ENCODE results near the gene KCNMA1.

The KCNMA1 gene

GRCh38 chr10:77241350-77241725 lies 396.3 kb downstream of the KCNMA1 start:
- H3K27me3 ChIP-seq (replicated peaks; ENCODE audit: control insufficient read depth, insufficient read depth, low read length): no peaks in the 10 kb centered on the region
- TF ChIP-seq, protein P1, sequence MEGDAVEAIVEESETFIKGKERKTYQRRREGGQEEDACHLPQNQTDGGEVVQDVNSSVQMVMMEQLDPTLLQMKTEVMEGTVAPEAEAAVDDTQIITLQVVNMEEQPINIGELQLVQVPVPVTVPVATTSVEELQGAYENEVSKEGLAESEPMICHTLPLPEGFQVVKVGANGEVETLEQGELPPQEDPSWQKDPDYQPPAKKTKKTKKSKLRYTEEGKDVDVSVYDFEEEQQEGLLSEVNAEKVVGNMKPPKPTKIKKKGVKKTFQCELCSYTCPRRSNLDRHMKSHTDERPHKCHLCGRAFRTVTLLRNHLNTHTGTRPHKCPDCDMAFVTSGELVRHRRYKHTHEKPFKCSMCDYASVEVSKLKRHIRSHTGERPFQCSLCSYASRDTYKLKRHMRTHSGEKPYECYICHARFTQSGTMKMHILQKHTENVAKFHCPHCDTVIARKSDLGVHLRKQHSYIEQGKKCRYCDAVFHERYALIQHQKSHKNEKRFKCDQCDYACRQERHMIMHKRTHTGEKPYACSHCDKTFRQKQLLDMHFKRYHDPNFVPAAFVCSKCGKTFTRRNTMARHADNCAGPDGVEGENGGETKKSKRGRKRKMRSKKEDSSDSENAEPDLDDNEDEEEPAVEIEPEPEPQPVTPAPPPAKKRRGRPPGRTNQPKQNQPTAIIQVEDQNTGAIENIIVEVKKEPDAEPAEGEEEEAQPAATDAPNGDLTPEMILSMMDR (IDR thresholded peaks at IDR 0.05; ENCODE audit: insufficient read depth, low read length, poor library complexity, severe bottlenecking): no peak

DNA sequence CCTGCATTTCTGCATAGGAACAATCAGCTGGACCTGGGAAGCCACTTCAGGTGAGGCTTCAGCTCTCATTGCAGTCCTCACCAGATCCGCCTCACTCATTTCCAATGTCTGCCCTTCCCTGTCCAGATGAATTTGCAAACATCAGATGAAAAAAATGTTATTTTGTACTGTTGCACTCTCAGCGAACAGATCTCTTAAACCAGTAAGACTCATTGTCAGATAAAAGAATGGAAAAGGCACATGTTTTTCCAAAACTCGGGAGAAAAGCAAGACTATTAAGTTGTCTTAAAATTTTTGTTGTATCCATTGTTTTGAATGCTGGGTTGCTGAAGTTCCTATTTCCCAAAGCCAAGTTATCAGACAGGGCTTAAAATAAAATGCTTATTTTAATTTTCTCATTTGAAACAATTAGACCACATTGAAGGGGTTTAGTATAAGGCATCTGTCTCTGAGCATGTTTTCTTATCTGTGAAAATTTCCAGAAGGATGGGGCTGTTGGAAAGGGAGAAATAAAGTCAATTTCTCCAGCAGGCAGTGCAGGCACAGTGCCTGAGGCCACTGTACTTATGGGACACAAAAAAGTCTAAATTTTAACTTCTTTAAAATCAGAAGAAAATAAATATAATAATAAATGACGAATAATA lies 396.8 kb downstream of the KCNMA1 start:
- DNase-seq (ENCODE audit: extremely low read depth, insufficient read length): no peak
- Histone ChIP-seq H3K4me3 (replicated peaks; ENCODE audit: low read depth, low read length) (no peak overlapping the region), H3K27me3 (replicated peaks; ENCODE audit: control insufficient read depth, insufficient read depth, low read length) (no peaks in the 10 kb centered on the region), H3K36me3 (ENCODE audit: control insufficient read depth, insufficient read depth, low read length) (no peaks in the 10 kb centered on the region)
- TF ChIP-seq, protein P1 (IDR thresholded peaks at IDR 0.05; ENCODE audit: insufficient read depth, low read length, poor library complexity, severe bottlenecking): no peak

More at GRCh38 chr10:77241350-77241725, 396.3 kb downstream of the KCNMA1 start:
- DNase-seq (ENCODE audit: extremely low read depth, insufficient read length): no peak
- no peaks in the 10 kb centered on the region for H3K36me3 ChIP-seq (ENCODE audit: control insufficient read depth, insufficient read depth, low read length)
- no peak overlapping the region for H3K4me3 ChIP-seq (replicated peaks; ENCODE audit: low read depth, low read length)

DNA sequence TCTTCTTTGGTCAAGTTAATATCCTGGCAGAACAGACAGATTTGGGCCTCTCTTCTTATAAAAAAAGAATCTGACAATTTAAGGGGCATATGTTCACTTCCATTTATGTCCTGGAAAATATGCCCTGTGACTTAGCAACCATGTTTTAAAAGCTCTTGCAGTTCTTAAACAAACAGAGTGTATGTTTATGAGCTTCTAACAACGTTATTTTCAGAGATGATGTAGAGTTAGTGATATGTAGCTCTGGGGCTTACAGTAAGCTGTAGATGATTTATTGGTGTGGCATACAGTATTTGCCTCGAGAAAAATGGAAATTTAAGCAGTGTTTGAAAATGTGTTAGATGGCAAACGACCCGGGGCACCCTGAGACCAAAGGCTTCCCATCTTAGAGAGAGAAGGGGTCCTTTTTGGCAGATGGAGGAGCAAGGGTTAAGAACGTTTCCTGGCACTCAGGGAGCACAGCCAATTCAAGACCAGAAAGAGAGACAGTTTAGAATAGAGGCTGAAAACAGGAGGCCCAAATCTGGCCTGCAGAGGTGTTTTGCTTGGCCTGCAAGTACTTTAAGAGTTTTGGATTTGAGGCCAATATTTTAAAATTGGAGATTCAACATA lies 397.5 kb downstream of the KCNMA1 start:
- no peak for DNase-seq (ENCODE audit: extremely low read depth, insufficient read length)

GRCh38 chr10:77237120-77237519 lies 400.5 kb downstream of the KCNMA1 start:
- no peaks in the 10 kb centered on the region for H3K36me3 ChIP-seq (ENCODE audit: control insufficient read depth, insufficient read depth, low read length)
- TF ChIP-seq, protein P1 (IDR thresholded peaks at IDR 0.05; ENCODE audit: insufficient read depth, low read length, poor library complexity, severe bottlenecking): no peak
- H3K4me3 ChIP-seq (replicated peaks; ENCODE audit: low read depth, low read length): no peak overlapping the region
- DNase-seq (ENCODE audit: extremely low read depth, insufficient read length): no peak
- H3K27me3 ChIP-seq (replicated peaks; ENCODE audit: control insufficient read depth, insufficient read depth, low read length): no peaks in the 10 kb centered on the region

More for the DNA sequence above, 397.5 kb downstream of the KCNMA1 start:
- TF ChIP-seq, protein P1 (IDR thresholded peaks at IDR 0.05; ENCODE audit: insufficient read depth, low read length, poor library complexity, severe bottlenecking): no peak
- H3K27me3 ChIP-seq (replicated peaks; ENCODE audit: control insufficient read depth, insufficient read depth, low read length): no peaks in the 10 kb centered on the region
- no peak overlapping the region for H3K4me3 ChIP-seq (replicated peaks; ENCODE audit: low read depth, low read length)
- H3K36me3 ChIP-seq (ENCODE audit: control insufficient read depth, insufficient read depth, low read length): no peaks in the 10 kb centered on the region

DNA sequence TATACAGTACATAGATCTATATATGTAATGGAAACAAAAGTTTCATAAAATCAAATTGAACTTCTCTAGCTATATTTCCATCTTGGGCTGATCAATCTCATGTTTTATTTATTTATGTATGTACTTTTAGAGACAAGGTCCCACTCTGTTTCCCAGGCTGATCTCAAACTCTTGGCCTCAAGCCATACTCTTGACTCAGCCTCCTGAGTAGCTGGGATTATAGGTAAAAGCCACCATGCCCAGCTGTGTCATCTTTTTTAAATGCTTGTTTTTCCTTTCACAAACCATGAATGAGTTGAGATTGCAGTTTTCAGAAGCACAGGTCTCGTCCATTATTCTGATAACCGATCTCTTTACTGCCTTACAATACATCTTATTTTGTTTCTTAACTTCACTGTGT lies 400.9 kb downstream of the KCNMA1 start:
- H3K4me3 ChIP-seq (replicated peaks; ENCODE audit: low read depth, low read length): no peak overlapping the region
- DNase-seq (ENCODE audit: extremely low read depth, insufficient read length): no peak
- no peaks in the 10 kb centered on the region for H3K27me3 ChIP-seq (replicated peaks; ENCODE audit: control insufficient read depth, insufficient read depth, low read length)
- TF ChIP-seq, protein P1 (IDR thresholded peaks at IDR 0.05; ENCODE audit: insufficient read depth, low read length, poor library complexity, severe bottlenecking): no peak
- no peaks in the 10 kb centered on the region for H3K36me3 ChIP-seq (ENCODE audit: control insufficient read depth, insufficient read depth, low read length)
